GM18498 (cell line): ENCODE data around the gene PLA2G7.
"Not testable (repeated sequence)": the region's sequence is repeated elsewhere in the genome, so short reads cannot be mapped to it uniquely, and the experiment has no call there.

Experiments
- ATAC-seq: cut with Tn5 transposase; IDR thresholded peaks from one replicate; pipeline ENCODE4 v1.9.1; 2021; ENCODE audit warnings: mild to moderate bottlenecking, moderate library complexity; ENCODE audit not compliant: unreplicated experiment

Gene PLA2G7

GRCh38 chr6:46734867-46735719 lies at the start of gene PLA2G7:
Gene PLA2G7, minus strand, starts transcription at chr6:46735375. Its CDS starts 12,484 bp downstream, at chr6:46722891.
- ATAC-seq, result no peak

GRCh38 chr6:46784535-46784934 lies 49.4 kb upstream of the PLA2G7 start:
- no peak for ATAC-seq

- ATAC-seq, result no peak
Observed at GRCh38 chr6:46781478-46782378, 46.6 kb upstream of the PLA2G7 start.

GRCh38 chr6:46777476-46778346 lies 42.5 kb upstream of the PLA2G7 start:
- no peak for ATAC-seq

GRCh38 chr6:46776070-46776712 lies 41.0 kb upstream of the PLA2G7 start:
- no peak for ATAC-seq

- not testable (repeated sequence) for ATAC-seq
Observed at GRCh38 chr6:46774736-46775135, 39.6 kb upstream of the PLA2G7 start.

- no peak for ATAC-seq
Observed at GRCh38 chr6:46773201-46773855, 38.2 kb upstream of the PLA2G7 start.

GRCh38 chr6:46772762-46773161 lies 37.6 kb upstream of the PLA2G7 start:
- ATAC-seq, result peak; percentile 64

- no peak for ATAC-seq
Observed at GRCh38 chr6:46772016-46772415, 36.8 kb upstream of the PLA2G7 start.

GRCh38 chr6:46764961-46765360 lies 29.8 kb upstream of the PLA2G7 start:
- no peak for ATAC-seq

- ATAC-seq, result not testable (repeated sequence)
Observed at GRCh38 chr6:46764280-46764679, 29.1 kb upstream of the PLA2G7 start.

GRCh38 chr6:46763466-46763865 lies 28.3 kb upstream of the PLA2G7 start:
- no peak for ATAC-seq

- ATAC-seq, result no peak
Observed at GRCh38 chr6:46760925-46761324, 25.8 kb upstream of the PLA2G7 start.

- no peak for ATAC-seq
Observed at GRCh38 chr6:46758960-46759753, 24.0 kb upstream of the PLA2G7 start.

- no peak for ATAC-seq
Observed at GRCh38 chr6:46757214-46757596, 22.0 kb upstream of the PLA2G7 start.

GRCh38 chr6:46756469-46757213 lies 21.5 kb upstream of the PLA2G7 start:
- no peak for ATAC-seq

GRCh38 chr6:46755865-46756264 lies 20.7 kb upstream of the PLA2G7 start:
- ATAC-seq, result no peak

GRCh38 chr6:46751658-46752057 lies 16.5 kb upstream of the PLA2G7 start:
- no peak for ATAC-seq
